Activated CD8-positive, alpha-beta T cell treated with anti-CD3 and anti-CD28 coated beads, Interleukin-2, amount 10 ng/mL, durations not matched to agents 7 days and 5 days (primary cell): ENCODE results near the gene URI1. TPM values are rescaled to one million over a fixed set of nuclear protein-coding genes. Genes with fewer than 3 reads are reported as not detected.
"Not testable (repeated sequence)": the region's sequence is repeated elsewhere in the genome, so short reads cannot be mapped to it uniquely, and the experiment has no call there.

Experiments
- ATAC-seq: fragments of 150-1000 bp; cut with Tn5 transposase; one replicate; pipeline ENCODE4 v1.10.0; 2021; ENCODE audit warnings: moderate library complexity
- CTCF ChIA-PET: fragments of 350-600 bp; sonication (Branson Sonifier 250); formaldehyde crosslinking; loops from one replicate; lab custom pipeline; 2021; ENCODE audit warnings: antibody characterized with exemption; lab: Charles Lee
- POLR2A ChIA-PET: fragments of 350-600 bp; sonication (Branson Sonifier 250); formaldehyde crosslinking; loops from one replicate; lab custom pipeline; 2021; ENCODE audit warnings: antibody characterized with exemption; lab: Charles Lee
- DNase-seq: peaks from one replicate; pipeline ENCODE4 v3.0.0-alpha.2; 2020
- H3K27ac Mint-ChIP-seq: one replicate; pipeline ENCODE4 v1.8.0; 2021; ENCODE audit warnings: mild to moderate bottlenecking, mixed read lengths
- H3K27me3 Mint-ChIP-seq: one replicate; pipeline ENCODE4 v1.8.0; 2021; ENCODE audit warnings: low read depth, mixed read lengths
- H3K36me3 Mint-ChIP-seq: one replicate; pipeline ENCODE4 v1.8.0; 2021; ENCODE audit warnings: low read depth, mixed read lengths
- H3K4me1 Mint-ChIP-seq: one replicate; pipeline ENCODE4 v1.8.0; 2021; ENCODE audit warnings: low read depth, mixed read lengths
- H3K4me3 Mint-ChIP-seq: one replicate; pipeline ENCODE4 v1.8.0; 2021; ENCODE audit warnings: mild to moderate bottlenecking, mixed read lengths
- H3K9me3 Mint-ChIP-seq: one replicate; pipeline ENCODE4 v1.8.0; 2022; ENCODE audit warnings: mixed read lengths; ENCODE audit not compliant: insufficient read depth
- total RNA-seq, 2 experiments: library from RNA; stranded (reverse); gene quantifications; one replicate each; pipeline ENCODE4 v1.2.3, GENCODE V29; 2021

Gene URI1
- total RNA-seq, 2 experiments from 2014 or later, result 48.1 to 54.3 TPM

- no peaks in the 10 kb centered on the region for H3K9me3 Mint-ChIP-seq
- CTCF ChIA-PET, result interaction anchor here (3.7 kb wide), 1 partner anchor 23 kb away, joined by 20 read pairs; no protein-coding TSS in a partner anchor
- ATAC-seq (no peak), DNase-seq (no peak)
- peak overlapping the region; percentile 98 for H3K4me3 Mint-ChIP-seq
- peaks cover 48% of the 10 kb centered on the region for H3K4me1 Mint-ChIP-seq
- H3K27me3 Mint-ChIP-seq, result no peaks in the 10 kb centered on the region
- POLR2A ChIA-PET, result interaction anchor here (1.3 to 2.0 kb wide), 2 partner anchors 20 to 106 kb away, joined by 3 to 6 read pairs; no protein-coding TSS in a partner anchor
- peaks cover 33% of the 10 kb centered on the region for H3K36me3 Mint-ChIP-seq
- peak overlapping the region; percentile 94 for H3K27ac Mint-ChIP-seq
Measured at GRCh38 chr19:29943615-29944014, 1.6 kb downstream of the URI1 start.

GRCh38 chr19:29944390-29945012 is 2.5 kb downstream of the URI1 start:
- Mint-ChIP-seq H3K4me1 (peaks cover 49% of the 10 kb centered on the region), H3K4me3 (peak overlapping the region; percentile 21), H3K27me3 (no peaks in the 10 kb centered on the region), H3K9me3 (no peaks in the 10 kb centered on the region), H3K36me3 (peaks cover 36% of the 10 kb centered on the region), H3K27ac (peak overlapping the region; percentile 51)
- ATAC-seq (no peak), DNase-seq (no peak)
- POLR2A ChIA-PET, result interaction anchor here (2.0 kb wide), 1 partner anchor 19 kb away, joined by 6 read pairs; no protein-coding TSS in a partner anchor
- CTCF ChIA-PET, result interaction anchor here (0.9 to 3.7 kb wide), 5 partner anchors 21 to 214 kb away, joined by 3 to 20 read pairs (median 3); no protein-coding TSS in a partner anchor

GRCh38 chr19:29945017-29945416 is 3.0 kb downstream of the URI1 start:
- H3K27me3 Mint-ChIP-seq, result no peaks in the 10 kb centered on the region
- POLR2A ChIA-PET, result interaction anchor here (2.0 kb wide), 1 partner anchor 19 kb away, joined by 6 read pairs; no protein-coding TSS in a partner anchor
- ATAC-seq, result no peak

GRCh38 chr19:29945433-29945832 is 3.4 kb downstream of the URI1 start:
- Mint-ChIP-seq H3K9me3 (no peaks in the 10 kb centered on the region), H3K27me3 (no peaks in the 10 kb centered on the region), H3K36me3 (peaks cover 41% of the 10 kb centered on the region), H3K27ac (peak overlapping the region; percentile 31), H3K4me1 (peaks cover 51% of the 10 kb centered on the region), H3K4me3 (peak overlapping the region; percentile 21)
- ATAC-seq (no peak), DNase-seq (no peak)
- ChIA-PET POLR2A (interaction anchor here (2.0 kb wide), 1 partner anchor 19 kb away, joined by 6 read pairs; no protein-coding TSS in a partner anchor), CTCF (interaction anchor here (0.7 to 3.7 kb wide), 8 partner anchors 10 to 215 kb away, joined by 3 to 20 read pairs (median 3); no protein-coding TSS in a partner anchor)

More at GRCh38 chr19:29945017-29945416, 3.0 kb downstream of the URI1 start:
- Mint-ChIP-seq H3K4me3 (peak overlapping the region; percentile 21), H3K27ac (peak overlapping the region; percentile 31), H3K9me3 (no peaks in the 10 kb centered on the region), H3K36me3 (peaks cover 37% of the 10 kb centered on the region), H3K4me1 (peaks cover 49% of the 10 kb centered on the region)
- CTCF ChIA-PET, result interaction anchor here (0.9 to 3.7 kb wide), 6 partner anchors 10 to 215 kb away, joined by 3 to 20 read pairs (median 4); no protein-coding TSS in a partner anchor
- DNase-seq, result no peak

- H3K9me3 Mint-ChIP-seq, result no peaks in the 10 kb centered on the region
- ChIA-PET CTCF (interaction anchor here (0.8 to 3.7 kb wide), 5 partner anchors 9 to 230 kb away, joined by 3 to 20 read pairs (median 3); no protein-coding TSS in a partner anchor), POLR2A (no interaction called here)
- no peak overlapping the region for H3K27ac Mint-ChIP-seq
- DNase-seq (no peak), ATAC-seq (no peak)
- no peak overlapping the region for H3K4me3 Mint-ChIP-seq
- no peaks in the 10 kb centered on the region for H3K27me3 Mint-ChIP-seq
- peaks cover 49% of the 10 kb centered on the region for H3K36me3 Mint-ChIP-seq
- H3K4me1 Mint-ChIP-seq, result peaks cover 50% of the 10 kb centered on the region
Measured at GRCh38 chr19:29946645-29947044, 4.6 kb downstream of the URI1 start.

GRCh38 chr19:29947871-29948270 is 5.8 kb downstream of the URI1 start:
- peak; percentile 18 for ATAC-seq

GRCh38 chr19:29948759-29949470 is 6.9 kb downstream of the URI1 start:
- CTCF ChIA-PET, H3K4me3 Mint-ChIP-seq, ATAC-seq, POLR2A ChIA-PET, H3K27ac Mint-ChIP-seq, DNase-seq, H3K27me3 Mint-ChIP-seq, H3K9me3 Mint-ChIP-seq: not testable (repeated sequence)
- Mint-ChIP-seq H3K36me3 (peaks cover 53% of the 10 kb centered on the region), H3K4me1 (peaks cover 52% of the 10 kb centered on the region)

More at GRCh38 chr19:29947871-29948270, 5.8 kb downstream of the URI1 start:
- H3K27ac Mint-ChIP-seq, result no peak overlapping the region
- CTCF ChIA-PET, result no interaction called here
- peaks cover 54% of the 10 kb centered on the region for H3K36me3 Mint-ChIP-seq
- POLR2A ChIA-PET, result no interaction called here
- no peak overlapping the region for H3K4me3 Mint-ChIP-seq
- no peak for DNase-seq
- no peaks in the 10 kb centered on the region for H3K9me3 Mint-ChIP-seq
- peaks cover 55% of the 10 kb centered on the region for H3K4me1 Mint-ChIP-seq
- H3K27me3 Mint-ChIP-seq, result no peaks in the 10 kb centered on the region

GRCh38 chr19:29952177-29952576 is 10.1 kb downstream of the URI1 start:
- no peak overlapping the region for H3K27ac Mint-ChIP-seq

GRCh38 chr19:29952646-29953045 is 10.6 kb downstream of the URI1 start:
- Mint-ChIP-seq H3K27ac (no peak overlapping the region), H3K4me3 (no peak overlapping the region), H3K27me3 (no peaks in the 10 kb centered on the region), H3K4me1 (peaks cover 24% of the 10 kb centered on the region), H3K9me3 (peaks cover 3% of the 10 kb centered on the region), H3K36me3 (peaks cover 52% of the 10 kb centered on the region)
- CTCF ChIA-PET, result no interaction called here
- DNase-seq (no peak), ATAC-seq (no peak)
- POLR2A ChIA-PET, result no interaction called here

More at GRCh38 chr19:29952177-29952576, 10.1 kb downstream of the URI1 start:
- no peaks in the 10 kb centered on the region for H3K27me3 Mint-ChIP-seq
- no peak overlapping the region for H3K4me3 Mint-ChIP-seq
- DNase-seq, result no peak
- peaks cover 52% of the 10 kb centered on the region for H3K36me3 Mint-ChIP-seq
- ChIA-PET CTCF (no interaction called here), POLR2A (no interaction called here)
- peaks cover 28% of the 10 kb centered on the region for H3K4me1 Mint-ChIP-seq
- H3K9me3 Mint-ChIP-seq, result peaks cover 3% of the 10 kb centered on the region
- ATAC-seq, result no peak

GRCh38 chr19:29953352-29954247 is 11.6 kb downstream of the URI1 start:
- DNase-seq, result no peak
- H3K27ac Mint-ChIP-seq, result no peak overlapping the region
- no peak overlapping the region for H3K4me3 Mint-ChIP-seq
- ChIA-PET POLR2A (no interaction called here), CTCF (no interaction called here)
- H3K4me1 Mint-ChIP-seq, result peaks cover 16% of the 10 kb centered on the region
- peaks cover 3% of the 10 kb centered on the region for H3K9me3 Mint-ChIP-seq
- H3K27me3 Mint-ChIP-seq, result no peaks in the 10 kb centered on the region
- peaks cover 44% of the 10 kb centered on the region for H3K36me3 Mint-ChIP-seq
- ATAC-seq, result no peak

- ATAC-seq, result no peak
Measured at GRCh38 chr19:29956855-29957254, 14.8 kb downstream of the URI1 start.

More at GRCh38 chr19:29956855-29957254, 14.8 kb downstream of the URI1 start:
- Mint-ChIP-seq H3K27ac (no peak overlapping the region), H3K9me3 (peaks cover 3% of the 10 kb centered on the region), H3K4me3 (no peak overlapping the region), H3K4me1 (peaks cover 12% of the 10 kb centered on the region), H3K27me3 (no peaks in the 10 kb centered on the region), H3K36me3 (peaks cover 36% of the 10 kb centered on the region)
- CTCF ChIA-PET, result interaction anchor here (1.2 kb wide), 1 partner anchor 11 kb away, joined by 3 read pairs; no protein-coding TSS in a partner anchor
- DNase-seq, result no peak
- POLR2A ChIA-PET, result no interaction called here
